Ecto neural progenitor cell (in vitro differentiated cells): ENCODE data around the gene IGF2BP2.
"Not testable (repeated sequence)": the region's sequence is repeated elsewhere in the genome, so short reads cannot be mapped to it uniquely, and the experiment has no call there.

Experiments
- DNase-seq: peaks from one replicate; pipeline ENCODE4 v3.0.0-alpha.2; 2018; ENCODE audit warnings: low spot score

Gene IGF2BP2

DNA sequence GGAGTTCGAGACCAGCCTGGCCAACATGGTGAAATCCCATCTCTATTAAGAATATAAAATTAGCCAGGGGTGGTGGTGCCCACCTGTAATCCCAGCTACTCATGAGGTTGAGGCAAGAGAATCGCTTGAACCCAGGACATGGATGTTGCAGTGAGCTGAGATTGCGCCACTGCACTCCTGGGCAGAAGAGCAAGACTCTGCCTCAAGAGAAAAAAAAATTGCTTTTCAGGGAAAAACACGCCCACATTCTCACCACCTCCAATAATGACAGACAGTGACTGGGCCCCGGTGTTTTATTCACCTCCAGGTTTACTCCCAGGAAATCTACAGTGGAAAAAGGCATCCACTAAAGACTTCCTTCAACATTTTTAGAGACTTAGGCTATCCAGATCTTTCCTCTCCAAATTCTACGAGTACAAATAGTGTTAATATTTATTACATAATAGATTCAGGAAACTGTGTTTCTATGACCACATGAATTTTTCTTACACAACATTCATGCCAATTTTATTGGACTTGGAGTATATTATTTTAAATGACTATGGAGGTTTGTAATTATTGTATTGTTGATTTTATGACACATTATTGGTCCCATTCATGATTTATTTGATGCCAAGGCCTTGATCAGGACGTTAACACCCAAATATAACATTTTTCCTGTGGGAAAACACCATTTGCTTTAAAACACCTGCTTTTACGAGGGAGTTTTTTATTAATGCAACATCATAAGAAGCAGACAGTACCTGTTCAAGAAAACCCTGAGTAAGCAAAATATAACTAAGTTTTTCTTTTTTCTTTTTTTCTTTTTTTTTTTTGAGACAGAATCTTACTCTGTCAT is 26.6 kb downstream of the IGF2BP2 start:
- no peak for DNase-seq

DNA sequence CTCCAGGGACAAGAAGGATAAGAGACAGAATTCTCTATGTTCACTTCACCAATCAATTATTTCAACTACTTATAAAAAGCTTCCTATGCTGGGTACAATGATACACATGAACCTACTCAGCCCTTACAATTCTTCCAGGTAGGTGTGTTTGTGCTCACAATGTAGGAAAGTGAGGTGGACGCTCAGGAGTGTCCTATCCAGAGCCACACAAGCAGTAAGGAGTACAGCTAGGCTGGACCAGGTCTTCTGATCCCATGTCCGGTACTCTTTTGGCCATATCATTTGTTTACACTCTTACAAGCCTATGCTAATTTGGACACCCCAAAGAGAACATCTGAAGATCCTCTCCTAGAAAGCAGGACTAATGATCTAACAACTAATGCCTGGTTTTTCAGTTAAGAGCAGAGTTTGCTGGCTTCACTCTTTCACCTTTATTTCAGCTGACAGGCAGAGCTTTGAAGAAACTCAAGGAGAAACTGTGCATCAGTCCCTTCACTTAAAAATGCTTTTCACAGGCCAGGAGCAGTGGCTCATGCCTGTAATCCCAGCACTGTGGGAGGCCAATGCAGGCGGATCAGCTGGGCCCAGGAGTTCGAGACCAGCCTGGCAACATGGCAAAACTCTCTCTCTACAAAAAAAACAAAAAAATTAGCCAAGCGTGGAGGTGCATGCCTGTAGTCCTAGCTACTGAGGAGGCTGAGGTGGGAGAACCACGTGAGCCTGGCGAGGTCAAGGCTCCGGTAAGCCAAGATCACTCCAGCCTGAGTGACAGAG is 27.5 kb downstream of the IGF2BP2 start:
- no peak for DNase-seq

GRCh38 chr3:185796431-185797107 is 28.3 kb downstream of the IGF2BP2 start:
- DNase-seq: no peak

DNA sequence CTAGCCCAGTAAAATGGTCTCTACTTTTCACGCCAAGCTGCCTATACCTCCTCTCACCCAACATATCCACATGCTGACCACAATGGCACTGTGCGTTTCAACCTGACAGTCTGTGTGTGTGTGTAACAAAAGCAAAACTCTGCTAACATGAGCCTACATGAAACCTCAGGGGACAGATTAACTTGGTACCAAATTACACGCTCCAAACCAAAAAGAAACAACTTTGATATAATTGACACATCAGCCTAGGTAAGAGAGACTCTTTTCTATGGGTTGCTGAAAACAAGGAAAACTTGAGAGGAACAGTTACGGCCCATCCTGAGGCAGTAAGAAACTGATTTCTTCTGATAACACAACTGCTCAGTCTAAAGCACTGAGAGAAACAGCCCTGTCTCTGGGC is 31.5 kb downstream of the IGF2BP2 start:
- DNase-seq: no peak

GRCh38 chr3:185792955-185793354 is 31.9 kb downstream of the IGF2BP2 start:
- no peak for DNase-seq

GRCh38 chr3:185789891-185790830 is 34.7 kb downstream of the IGF2BP2 start:
- DNase-seq: no peak

DNA sequence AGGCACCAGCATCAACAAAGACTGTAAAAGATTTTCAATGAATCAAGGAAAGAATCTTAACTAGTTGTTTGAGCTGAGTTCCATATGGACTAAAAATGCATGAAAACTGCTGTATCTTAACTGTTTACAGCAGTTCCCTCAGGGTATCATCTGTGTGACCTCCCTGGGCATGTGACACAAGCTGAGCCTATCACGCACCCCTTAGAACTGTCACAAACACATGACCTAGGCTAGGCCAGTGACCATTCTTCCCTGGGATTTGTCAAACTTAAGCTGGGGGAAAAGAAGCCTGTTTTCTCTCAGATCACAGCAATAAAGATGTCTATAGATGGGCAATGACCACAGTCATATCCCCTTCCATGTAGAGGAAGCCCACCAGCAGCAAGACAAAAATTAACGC is 35.7 kb downstream of the IGF2BP2 start:
- no peak for DNase-seq

GRCh38 chr3:185788292-185788691 is 36.5 kb downstream of the IGF2BP2 start:
- DNase-seq: no peak

DNA sequence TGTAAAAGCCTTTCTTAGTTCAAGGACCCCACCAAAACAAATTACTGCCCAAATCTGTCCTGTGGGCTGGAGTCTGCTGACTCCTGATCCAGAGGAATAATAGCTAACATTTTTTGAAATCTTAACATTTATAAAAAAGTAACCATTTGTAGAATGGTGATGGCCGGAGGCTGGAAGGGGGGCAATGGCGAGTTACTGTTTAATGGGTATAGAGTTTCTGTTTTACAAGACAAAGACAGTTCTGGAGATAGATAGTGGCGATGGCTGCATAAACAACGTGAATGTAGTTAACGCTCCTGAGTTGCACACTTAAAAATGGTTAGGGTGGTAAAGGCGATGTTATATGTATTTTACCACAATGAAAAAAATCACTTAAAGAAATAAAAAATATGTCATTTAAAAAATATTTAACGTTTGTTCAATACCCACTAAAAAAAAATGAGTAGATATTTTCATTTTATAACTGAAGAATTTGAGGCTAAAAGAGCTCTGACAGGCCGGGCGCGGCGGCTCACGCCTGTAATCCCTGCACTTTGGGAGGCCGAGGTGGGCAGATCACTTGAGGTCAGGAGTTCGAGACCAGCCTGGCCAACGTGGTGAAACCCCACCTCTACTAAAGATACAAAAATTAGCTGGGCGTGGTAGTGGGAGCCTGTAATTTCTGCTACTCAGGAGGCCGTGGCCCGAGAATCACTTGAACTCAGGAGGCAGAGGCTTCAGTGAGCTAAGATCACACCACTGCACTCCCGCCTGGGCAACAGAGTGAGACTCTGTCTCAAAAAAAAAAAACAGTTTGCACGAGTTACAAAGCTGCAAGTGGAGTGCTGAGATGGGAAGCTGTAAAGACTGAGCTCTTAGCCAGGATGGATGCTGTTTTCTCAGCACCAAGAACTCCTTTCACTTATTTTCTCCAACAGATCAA is 37.6 kb downstream of the IGF2BP2 start:
- DNase-seq: no peak

- DNase-seq: not testable (repeated sequence)
These were observed 38.6 kb downstream of the IGF2BP2 start for GRCh38 chr3:185786258-185786657.

DNA sequence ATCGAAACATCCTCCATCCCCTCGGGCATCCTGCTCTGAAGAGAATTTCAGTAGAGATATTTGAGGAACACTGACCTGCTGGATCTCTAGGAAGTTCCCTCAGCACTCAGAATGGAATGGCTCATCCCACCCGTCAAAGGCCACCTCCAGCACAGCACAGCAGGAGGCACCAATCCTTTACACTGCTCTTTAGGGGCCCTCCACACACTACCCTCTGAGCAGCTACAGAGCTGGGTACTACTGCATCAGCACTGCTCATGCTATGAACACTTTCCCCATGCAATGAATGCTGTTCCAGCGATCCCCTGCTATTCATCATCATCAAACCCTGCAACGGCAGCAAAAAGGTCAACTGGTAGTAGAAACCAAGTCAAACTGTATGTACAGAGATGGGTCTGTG is 40.5 kb downstream of the IGF2BP2 start:
- no peak for DNase-seq

DNA sequence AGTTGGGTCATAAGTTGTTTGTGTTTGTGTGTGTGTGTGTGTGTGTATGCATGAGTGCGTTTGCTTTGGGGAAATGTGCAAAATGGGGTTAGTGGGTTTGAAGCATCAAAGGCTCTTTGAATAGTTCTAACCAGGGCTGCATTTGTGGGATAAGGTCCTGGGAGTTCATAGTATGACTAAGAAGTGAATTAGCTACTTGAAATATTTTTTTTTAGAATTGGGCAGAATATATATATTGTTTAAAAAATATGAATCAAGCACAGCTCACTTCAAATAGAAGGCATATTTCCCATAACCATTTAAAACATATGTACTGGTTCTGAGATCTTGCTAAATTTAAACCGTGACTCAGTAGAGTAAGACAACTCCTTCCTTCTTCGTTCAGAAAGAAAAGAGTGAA is 43.1 kb downstream of the IGF2BP2 start:
- DNase-seq: no peak

DNA sequence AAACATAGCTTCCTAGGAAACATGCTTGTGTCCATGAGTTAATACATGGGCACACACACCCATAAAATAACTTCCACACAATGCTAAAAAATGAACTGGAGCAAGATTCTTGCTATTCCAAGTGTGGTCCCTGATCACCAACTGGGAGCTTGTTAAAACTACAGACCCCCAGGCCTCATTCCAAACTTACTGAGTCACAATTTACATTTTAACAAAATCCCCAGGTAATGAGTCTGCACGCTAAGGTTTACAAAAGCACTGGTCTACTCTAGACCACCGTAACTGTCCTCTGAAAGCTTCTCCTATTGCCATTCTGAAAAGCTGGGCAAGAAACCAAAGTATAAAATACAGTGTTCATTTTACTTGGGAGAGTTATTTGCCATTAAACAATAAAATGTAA is 45.4 kb downstream of the IGF2BP2 start:
- no peak for DNase-seq

DNA sequence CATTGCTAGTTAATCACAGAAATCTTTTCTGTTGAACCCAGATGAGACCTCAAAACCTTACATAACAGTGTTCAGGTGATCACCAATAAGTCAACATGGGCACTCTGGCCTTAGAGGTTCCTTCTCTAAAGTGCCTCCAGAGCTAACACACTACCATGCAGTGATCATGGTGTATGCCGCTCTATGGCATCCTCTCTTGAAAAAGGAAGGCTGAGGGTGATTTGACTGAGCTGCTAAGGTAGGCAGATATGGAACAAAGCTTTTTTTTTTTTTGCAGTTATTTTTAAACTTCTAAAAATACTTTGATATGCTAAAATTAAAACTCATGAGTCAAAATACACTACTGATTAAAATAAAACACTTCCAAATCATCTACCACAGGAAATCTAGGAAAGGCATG is 46.0 kb downstream of the IGF2BP2 start:
- no peak for DNase-seq

GRCh38 chr3:185778094-185778493 is 46.7 kb downstream of the IGF2BP2 start:
- no peak for DNase-seq

GRCh38 chr3:185770109-185770508 is 54.7 kb downstream of the IGF2BP2 start:
- no peak for DNase-seq

DNA sequence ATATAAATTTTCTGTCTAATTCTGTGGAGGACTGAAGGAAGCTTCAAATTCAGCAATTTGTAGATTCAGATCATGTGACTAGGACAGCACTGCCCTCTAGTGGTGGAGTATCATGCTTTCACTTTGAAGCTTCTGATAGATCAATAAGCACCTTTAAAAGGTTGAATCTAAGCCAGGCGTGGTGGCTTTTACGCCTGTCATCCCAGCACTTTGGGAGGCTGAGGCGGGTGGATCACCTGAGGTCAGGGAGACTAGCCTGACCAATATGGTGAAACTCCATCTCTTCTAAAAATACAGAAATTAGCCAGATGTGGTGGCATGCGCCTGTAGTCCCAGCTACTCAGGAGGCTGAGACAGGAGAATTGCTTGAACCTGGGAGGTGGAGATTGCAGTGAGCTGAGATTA is 56.3 kb downstream of the IGF2BP2 start:
- not testable (repeated sequence) for DNase-seq

DNA sequence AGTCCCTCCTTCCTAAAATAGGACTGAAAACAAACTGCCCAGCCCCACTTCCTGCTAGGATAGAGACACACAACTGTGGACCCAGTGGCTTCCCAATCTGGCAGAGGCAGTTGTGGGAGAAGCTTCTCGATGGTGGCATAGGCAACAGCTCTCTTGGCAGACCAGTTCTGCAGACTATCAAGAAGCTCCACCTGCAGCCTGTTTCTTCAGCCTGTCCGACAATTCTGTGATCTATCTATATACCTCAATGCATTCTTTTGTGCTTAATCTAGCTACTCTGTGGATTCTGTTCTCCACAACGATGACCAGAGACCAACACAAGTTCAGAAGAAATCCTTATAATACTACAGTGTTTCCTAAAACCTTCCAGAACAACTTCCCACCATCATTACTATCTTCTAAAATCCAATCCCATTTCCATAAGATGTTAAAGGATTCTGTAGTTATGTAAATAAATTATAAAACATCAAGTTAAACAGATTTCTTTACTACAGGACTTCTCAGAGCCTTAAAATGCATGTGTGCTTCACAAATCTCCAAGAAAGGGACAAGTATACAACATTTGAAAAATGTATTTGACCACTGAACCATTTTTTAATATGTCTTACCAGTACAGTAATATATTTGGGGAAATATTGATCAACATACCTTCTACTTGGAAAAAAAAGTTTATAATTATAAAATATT is 57.7 kb downstream of the IGF2BP2 start:
- no peak for DNase-seq

DNA sequence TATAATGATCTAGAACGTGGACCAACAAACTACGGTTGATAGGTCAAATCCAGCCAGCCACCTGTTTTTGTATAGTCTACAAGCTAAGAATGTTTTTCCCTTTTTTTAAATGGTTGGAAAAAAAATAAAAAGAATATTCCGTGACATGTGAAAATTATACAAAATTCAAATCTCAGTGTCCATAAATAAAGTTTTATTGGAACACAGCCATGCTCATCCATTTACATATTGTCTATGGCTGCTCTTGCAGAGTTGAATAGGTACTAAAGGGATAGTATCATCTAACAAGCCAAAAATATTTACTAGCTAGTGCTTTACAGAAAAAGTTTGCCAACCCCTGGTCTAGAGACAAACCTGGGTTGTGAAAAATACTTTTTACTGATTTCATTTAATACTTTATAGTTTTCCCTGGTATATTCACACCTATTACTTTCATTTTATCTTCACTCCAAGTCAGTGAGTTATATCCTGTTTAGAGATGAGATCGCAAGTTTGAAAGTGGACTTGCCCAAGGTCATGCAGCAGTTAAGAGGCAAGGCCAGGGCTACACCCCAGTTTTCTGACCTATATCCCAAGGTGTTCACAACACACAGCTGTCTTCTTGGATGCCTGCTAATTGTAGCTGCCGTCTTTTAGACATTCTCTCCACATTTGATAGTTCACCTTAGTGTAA is 58.4 kb downstream of the IGF2BP2 start:
- no peak for DNase-seq
